GM12874 (cell line): ENCODE measurements around the gene ABCA2.

Source experiments
- TF ChIP-seq, protein P1 (sequence below): IDR thresholded peaks from 2 replicates; pipeline ENCODE4 v1.5.1; 2011; ENCODE audit warnings: low read depth, mild to moderate bottlenecking, control low read depth, low read length, moderate library complexity; ENCODE audit not compliant: insufficient read depth

ABCA2 gene

DNA sequence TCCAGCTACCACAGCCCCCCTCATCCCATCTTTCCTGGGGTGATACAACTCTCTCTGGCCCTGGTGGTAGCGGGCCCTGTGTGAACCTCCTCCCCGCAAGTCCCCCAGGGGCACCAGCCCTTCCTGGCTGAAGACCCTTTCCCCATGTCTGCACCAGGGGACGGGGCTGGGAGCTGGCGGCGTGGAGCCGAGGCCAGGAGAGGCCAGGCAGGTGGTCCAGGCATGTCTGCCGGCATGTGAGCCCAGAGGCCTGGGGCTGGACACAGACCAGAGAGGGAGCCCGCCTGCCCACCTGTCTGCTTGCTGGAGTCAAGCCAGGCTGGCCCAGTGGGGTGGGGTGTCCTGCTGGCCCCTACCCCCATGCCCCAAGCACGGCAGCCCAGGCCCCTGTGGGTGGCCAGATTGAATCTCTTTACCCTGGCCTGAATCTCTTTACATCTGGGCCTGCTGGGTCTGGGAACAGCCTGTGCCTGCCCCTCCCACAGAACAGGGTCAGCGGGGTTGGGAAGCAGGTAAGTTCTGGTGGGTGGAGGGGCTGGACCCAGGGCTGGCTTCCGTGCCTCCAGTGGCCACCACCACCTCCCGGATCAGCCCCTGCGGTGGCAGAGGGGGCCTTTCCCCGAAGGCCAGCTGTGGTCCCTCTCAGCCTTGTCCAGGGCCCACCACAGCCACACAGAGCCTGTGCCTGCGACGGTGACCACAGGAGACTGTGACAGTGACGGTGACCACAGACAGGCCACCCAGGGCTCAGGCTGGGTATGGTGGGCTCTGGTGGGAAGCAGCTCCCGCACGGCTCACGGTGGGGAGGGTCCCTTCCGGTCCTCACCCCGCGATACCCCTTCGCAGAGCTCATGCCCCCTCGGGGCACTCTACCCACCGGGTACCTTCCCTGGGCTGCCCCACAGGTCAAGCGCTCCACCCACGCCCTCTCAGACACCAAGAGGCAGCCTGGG, 68.9 kb downstream of the ABCA2 start:
- TF ChIP-seq, protein P1, sequence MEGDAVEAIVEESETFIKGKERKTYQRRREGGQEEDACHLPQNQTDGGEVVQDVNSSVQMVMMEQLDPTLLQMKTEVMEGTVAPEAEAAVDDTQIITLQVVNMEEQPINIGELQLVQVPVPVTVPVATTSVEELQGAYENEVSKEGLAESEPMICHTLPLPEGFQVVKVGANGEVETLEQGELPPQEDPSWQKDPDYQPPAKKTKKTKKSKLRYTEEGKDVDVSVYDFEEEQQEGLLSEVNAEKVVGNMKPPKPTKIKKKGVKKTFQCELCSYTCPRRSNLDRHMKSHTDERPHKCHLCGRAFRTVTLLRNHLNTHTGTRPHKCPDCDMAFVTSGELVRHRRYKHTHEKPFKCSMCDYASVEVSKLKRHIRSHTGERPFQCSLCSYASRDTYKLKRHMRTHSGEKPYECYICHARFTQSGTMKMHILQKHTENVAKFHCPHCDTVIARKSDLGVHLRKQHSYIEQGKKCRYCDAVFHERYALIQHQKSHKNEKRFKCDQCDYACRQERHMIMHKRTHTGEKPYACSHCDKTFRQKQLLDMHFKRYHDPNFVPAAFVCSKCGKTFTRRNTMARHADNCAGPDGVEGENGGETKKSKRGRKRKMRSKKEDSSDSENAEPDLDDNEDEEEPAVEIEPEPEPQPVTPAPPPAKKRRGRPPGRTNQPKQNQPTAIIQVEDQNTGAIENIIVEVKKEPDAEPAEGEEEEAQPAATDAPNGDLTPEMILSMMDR: no peak

- TF ChIP-seq, protein P1: no peak
Observed at GRCh38 chr9:136958473-136958872, 69.6 kb downstream of the ABCA2 start.

- TF ChIP-seq, protein P1: no peak
Observed at GRCh38 chr9:136957901-136958300, 70.1 kb downstream of the ABCA2 start.

DNA sequence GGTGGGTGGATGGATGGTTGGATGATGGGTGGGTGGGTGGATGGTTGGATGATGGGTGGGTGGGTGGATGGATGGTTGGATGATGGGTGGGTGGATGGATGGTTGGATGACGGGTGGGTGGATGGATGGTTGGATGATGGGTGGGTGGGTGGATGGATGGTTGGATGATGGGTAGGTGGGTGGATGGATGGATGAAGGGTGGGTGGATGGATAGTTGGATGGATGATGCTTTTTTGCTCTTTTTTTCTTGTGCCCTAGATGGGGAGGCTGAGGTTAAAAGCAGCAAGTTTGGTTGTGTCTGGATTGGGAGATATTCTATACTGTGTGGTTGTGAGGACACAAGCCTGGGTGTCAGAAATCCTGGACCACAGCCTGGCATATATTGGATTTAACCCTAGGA, 70.6 kb downstream of the ABCA2 start:
- TF ChIP-seq, protein P1: no peak
